Spleen (tissue), 11 donors: ENCODE measurements around the gene PPDPF. TPM values are rescaled to one million over a fixed set of nuclear protein-coding genes. Genes with fewer than 3 reads are reported as not detected.

ENCODE experiments used
- DNase-seq: peaks from one replicate; pipeline ENCODE4 v3.0.0-alpha.2; 2020
- H3K27ac ChIP-seq, 8 donors: fragments of 200-600 bp; sonication (generic) in 7 of 8; 1 replicate in 4 of 8; 2 replicates in 4 of 8; pipeline versions ENCODE4 v1.5.0 to v1.8.0; 2016 to 2021; ENCODE audit warnings: inconsistent platforms in 4 of 8, mild to moderate bottlenecking in 4 of 8, moderate library complexity in 1 of 8
- H3K27me3 ChIP-seq, 7 donors: fragments of 200-600 bp; sonication (generic) in 6 of 7; replicated peaks in 1 of 7; 1 replicate in 4 of 7; 2 replicates in 3 of 7; pipeline versions ENCODE4 v1.5.0 to v1.8.0; 2016 to 2021; ENCODE audit warnings: inconsistent platforms in 3 of 7, mild to moderate bottlenecking in 1 of 7
- H3K36me3 ChIP-seq, 6 donors: fragments of 200-600 bp; sonication (generic) in 5 of 6; 1 replicate in 4 of 6; 2 replicates in 2 of 6; pipeline versions ENCODE4 v1.5.0 to v1.8.0; 2016 to 2021; ENCODE audit warnings: inconsistent platforms in 2 of 6
- H3K4me1 ChIP-seq, 6 donors: fragments of 200-600 bp; sonication (generic) in 5 of 6; 1 replicate in 3 of 6; 2 replicates in 3 of 6; pipeline versions ENCODE4 v1.5.0 to v1.8.0; 2016 to 2021; ENCODE audit warnings: inconsistent platforms in 3 of 6
- H3K4me3 ChIP-seq, 8 donors: fragments of 200-600 bp; sonication (generic) in 7 of 8; 1 replicate in 4 of 8; 2 replicates in 4 of 8; pipeline versions ENCODE4 v1.5.0 to v1.8.0; 2016 to 2021; ENCODE audit warnings: inconsistent platforms in 4 of 8, mild to moderate bottlenecking in 4 of 8, moderate library complexity in 2 of 8
- H3K9me3 ChIP-seq, 8 donors: fragments of 200-600 bp; sonication (generic) in 7 of 8; 1 replicate in 4 of 8; 2 replicates in 4 of 8; pipeline versions ENCODE4 v1.5.0 to v1.8.0; 2016 to 2021; ENCODE audit warnings: inconsistent platforms in 4 of 8
- CTCF ChIP-seq, 11 experiments: fragments of 200-600 bp in 7 of 11; fragments of 450-650 bp in 4 of 11; sonication (generic) in 4 of 11; IDR thresholded peaks in 8 of 11; conservative IDR thresholded peaks in 3 of 11; 1 replicate in 7 of 11; 2 replicates in 4 of 11; pipeline versions ENCODE4 v1.4.0 to v1.8.0; 2016 to 2021; ENCODE audit warnings: antibody characterized with exemption in 11 of 11, inconsistent platforms in 4 of 11, mild to moderate bottlenecking in 1 of 11
- POLR2A ChIP-seq, 3 donors: fragments of 450-650 bp; IDR thresholded peaks; one replicate each; pipeline ENCODE4 v1.5.1; 2017; ENCODE audit warnings: antibody characterized with exemption in 3 of 3, mild to moderate bottlenecking in 1 of 3
- POLR2AphosphoS5 ChIP-seq, 3 donors: sonication (generic); formaldehyde crosslinking; IDR thresholded peaks; one replicate each; pipeline ENCODE4 v1.5.1; 2017; ENCODE audit warnings: antibody characterized with exemption in 3 of 3
- WGBS, 5 donors: extraction: QIAGEN DNeasy Blood & Tissue Kit in 3 of 5; methylation state at CpG; one replicate each; pipeline versions ENCODE4 v1.1.5 to v1.1.7; 2013 to 2018; 5-methylcytosine and 5-hydroxymethylcytosine counted together
- intact Hi-C: fragments of 100-400 bp; cut with DNase I; formaldehyde crosslinking; loops from one replicate; pipeline ENCODE4 v1.15.0; 2023; ENCODE audit warnings: low total_unique reads
- polyA plus RNA-seq, 3 donors: library from polyadenylated mRNA; stranded (reverse); fragments of 200-250 nt; gene quantifications; one replicate each; pipeline ENCODE4 v1.2.1, GENCODE V29; 2013
- total RNA-seq, 7 donors: library from RNA; depleted of rRNA in 3 of 7; stranded (reverse); fragments of >200 nt in 3 of 7; fragmentation: NEBNext Ultra II Directional in 4 of 7; extraction: Animal tissue kit (Norgen Biotek cat#: 25700) in 4 of 7; gene quantifications; one replicate each; pipeline versions ENCODE4 v1.1.0 to v1.2.1, GENCODE V29; 2016 to 2021
- donor health status: healthy with polysubstance abuse.
- donor health status: DM: no; HTN: no; CAD: no; lungs with moderate emphysema.
- donor health status: DM: no; HTN: no; CAD: no.
- donor health status: Bipolar disorder and iron deficiency.
- donor health status: healthy.
- donor health status: DM: no; HTN: no; CAD: no.
- donor health status: DM: yes; HTN: yes; CAD: no.

The PPDPF gene
- total and polyA plus RNA-seq, 10 donors = 68.8 to 275 (median 124) TPM

GRCh38 chr20:63534831-63535651 is 14.5 kb downstream of the PPDPF start:
- Histone ChIP-seq H3K36me3 (no peaks in the 10 kb centered on the region), H3K4me1 (peaks cover 17 to 56% (median 43%) of the 10 kb centered on the region in 6 donors), H3K9me3 (no peaks in the 10 kb centered on the region), H3K27ac (peak overlapping the region in 1 of 8 donors; percentile 18), H3K4me3 (no peak overlapping the region), H3K27me3 (peaks cover 0 to 24% (median 0%) of the 10 kb centered on the region in 7 donors)
- peak; percentile 84 for DNase-seq
- intact Hi-C loops = loop anchor here (5.0 to 10.0 kb wide), 2 partner anchors 120 to 437 kb away; partner anchors contain the start of genes RTEL1 and STMN3
- 69 to 78% (median 69%) methylated on average over 43 to 49 of the region's 49 CpGs for WGBS, 5 donors
- TF ChIP-seq POLR2A (IDR thresholded peaks at IDR 0.05) = no peak
- no peak for TF ChIP-seq CTCF (IDR thresholded peaks at IDR 0.05 in 8 of 11, conservative IDR thresholded peaks at IDR 0.05 in 3 of 11)
- TF ChIP-seq POLR2AphosphoS5 (IDR thresholded peaks at IDR 0.05) = peak in 1 of 3 donors; percentile 73

GRCh38 chr20:63536241-63536977 is 15.8 kb downstream of the PPDPF start:
- H3K9me3 ChIP-seq = no peaks in the 10 kb centered on the region
- DNase-seq = peak; percentile 85
- WGBS, 5 donors = 65 to 86% (median 72%) methylated on average over 18 to 35 of the region's 35 CpGs
- H3K4me3 ChIP-seq = peak overlapping the region in 1 of 8 donors; percentile 67
- peak overlapping the region in 5 of 8 donors; percentile 85 to 89 (median 87) for H3K27ac ChIP-seq
- peaks cover 0 to 17% (median 0%) of the 10 kb centered on the region in 7 donors for H3K27me3 ChIP-seq
- TF ChIP-seq POLR2AphosphoS5 (IDR thresholded peaks at IDR 0.05) (peak; percentile 66 to 82 (median 71)), CTCF (IDR thresholded peaks at IDR 0.05 in 8 of 11, conservative IDR thresholded peaks at IDR 0.05 in 3 of 11) (no peak), POLR2A (IDR thresholded peaks at IDR 0.05) (no peak)
- intact Hi-C loops = loop anchor here (5.0 to 10.0 kb wide), 2 partner anchors 118 to 436 kb away; partner anchors contain the start of genes RTEL1 and STMN3
- H3K36me3 ChIP-seq = no peaks in the 10 kb centered on the region
- peaks cover 17 to 68% (median 49%) of the 10 kb centered on the region in 6 donors for H3K4me1 ChIP-seq

GRCh38 chr20:63536997-63537524 is 16.5 kb downstream of the PPDPF start, which contains the start of gene PTK6:
TSS of gene PTK6 (minus strand) at chr20:63537376. CDS start at chr20:63537314, 62 bp downstream.
- Histone ChIP-seq H3K27me3 (peaks cover 0 to 17% (median 0%) of the 10 kb centered on the region in 7 donors), H3K4me3 (peak within 1 kb of the TSS; percentile 3 to 67 (median 37)), H3K4me1 (peaks cover 17 to 75% (median 55%) of the 10 kb centered on the region in 6 donors), H3K9me3 (no peaks in the 10 kb centered on the region), H3K36me3 (no peaks in the 10 kb centered on the region), H3K27ac (peak within 1 kb of the TSS; percentile 67 to 89 (median 86))
- TF ChIP-seq POLR2AphosphoS5 (IDR thresholded peaks at IDR 0.05) (no peak), CTCF (IDR thresholded peaks at IDR 0.05 in 8 of 11, conservative IDR thresholded peaks at IDR 0.05 in 3 of 11) (no peak), POLR2A (IDR thresholded peaks at IDR 0.05) (no peak)
- intact Hi-C loops = loop anchor here (5.0 to 10.0 kb wide), 2 partner anchors 118 to 435 kb away; partner anchors contain the start of genes RTEL1 and STMN3
- 58 to 77% (median 70%) methylated on average over 12 to 29 of the region's 29 CpGs for WGBS, 5 donors
- DNase-seq = peak; percentile 90
